ENCODE measurements around the gene TNRC6C. TPM values are rescaled to one million over a fixed set of nuclear protein-coding genes. Genes with fewer than 3 reads are reported as not detected.

TNRC6C gene
- total and polyA plus RNA-seq, 5 donors, result 8.6 to 32.8 (median 24.4) TPM

- H3K27ac ChIP-seq (ENCODE audit: low read length), result no peak overlapping the region
- intact Hi-C loops (cut with DNase I), result no loop called here
- ATAC-seq, result no peak
Measured at GRCh38 chr17:78141437-78142118, 183.1 kb downstream of the TNRC6C start.

GRCh38 chr17:78142119-78142861 is 183.8 kb downstream of the TNRC6C start:
- Histone ChIP-seq H3K27ac (ENCODE audit: low read length) (no peak overlapping the region), H3K4me3 (ENCODE audit: low read length) (no peak overlapping the region), H3K4me1 (ENCODE audit: control insufficient read depth, insufficient read depth, low read length) (peaks cover 15% of the 10 kb centered on the region), H3K9me3 (ENCODE audit: control insufficient read depth, low read length) (no peaks in the 10 kb centered on the region), H3K27me3 (ENCODE audit: control insufficient read depth, insufficient read depth) (no peaks in the 10 kb centered on the region)
- DNase-seq (no peak), ATAC-seq (no peak)
- intact Hi-C loops (cut with DNase I), result no loop called here
- WGBS, result 80% methylated on average over 16 of the region's 16 CpGs

More at GRCh38 chr17:78141437-78142118, 183.1 kb downstream of the TNRC6C start:
- WGBS, result 83% methylated on average over 20 of the region's 20 CpGs
- Histone ChIP-seq H3K27me3 (ENCODE audit: control insufficient read depth, insufficient read depth) (no peaks in the 10 kb centered on the region), H3K9me3 (ENCODE audit: control insufficient read depth, low read length) (no peaks in the 10 kb centered on the region), H3K4me3 (ENCODE audit: low read length) (no peak overlapping the region), H3K4me1 (ENCODE audit: control insufficient read depth, insufficient read depth, low read length) (peaks cover 15% of the 10 kb centered on the region)
- DNase-seq, result no peak

- intact Hi-C loops (cut with DNase I), result no loop called here
- H3K9me3 ChIP-seq (ENCODE audit: control insufficient read depth, low read length), result no peaks in the 10 kb centered on the region
- ATAC-seq (no peak), DNase-seq (no peak)
- H3K27ac ChIP-seq (ENCODE audit: low read length), result no peak overlapping the region
- no peaks in the 10 kb centered on the region for H3K27me3 ChIP-seq (ENCODE audit: control insufficient read depth, insufficient read depth)
- peaks cover 15% of the 10 kb centered on the region for H3K4me1 ChIP-seq (ENCODE audit: control insufficient read depth, insufficient read depth, low read length)
- H3K4me3 ChIP-seq (ENCODE audit: low read length), result no peak overlapping the region
- 90% methylated on average over 21 of the region's 21 CpGs for WGBS
Measured at GRCh38 chr17:78143214-78144146, 185.0 kb downstream of the TNRC6C start.

GRCh38 chr17:78144147-78144719 is 185.7 kb downstream of the TNRC6C start:
- 37% methylated on average over 11 of the region's 11 CpGs for WGBS
- Histone ChIP-seq H3K27ac (ENCODE audit: low read length) (peak overlapping the region; percentile 63), H3K27me3 (ENCODE audit: control insufficient read depth, insufficient read depth) (no peaks in the 10 kb centered on the region), H3K4me1 (ENCODE audit: control insufficient read depth, insufficient read depth, low read length) (peaks cover 15% of the 10 kb centered on the region), H3K9me3 (ENCODE audit: control insufficient read depth, low read length) (no peaks in the 10 kb centered on the region), H3K4me3 (ENCODE audit: low read length) (no peak overlapping the region)
- peak; percentile 88 to 96 (median 95) for DNase-seq
- intact Hi-C loops (cut with DNase I), result no loop called here
- ATAC-seq, result peak; percentile 63 to 76

GRCh38 chr17:78144736-78145641 is 186.5 kb downstream of the TNRC6C start:
- Histone ChIP-seq H3K4me1 (ENCODE audit: control insufficient read depth, insufficient read depth, low read length) (peaks cover 15% of the 10 kb centered on the region), H3K27me3 (ENCODE audit: control insufficient read depth, insufficient read depth) (no peaks in the 10 kb centered on the region), H3K9me3 (ENCODE audit: control insufficient read depth, low read length) (no peaks in the 10 kb centered on the region), H3K4me3 (ENCODE audit: low read length) (no peak overlapping the region), H3K27ac (ENCODE audit: low read length) (peak overlapping the region; percentile 63)
- intact Hi-C loops (cut with DNase I), result no loop called here
- ATAC-seq (peak; percentile 1 to 8), DNase-seq (peak; percentile 39 to 86 (median 80))
- 45% methylated on average over 18 of the region's 18 CpGs for WGBS

GRCh38 chr17:78146471-78146869 is 188.0 kb downstream of the TNRC6C start:
- no peak overlapping the region for H3K4me3 ChIP-seq (ENCODE audit: low read length)
- H3K4me1 ChIP-seq (ENCODE audit: control insufficient read depth, insufficient read depth, low read length), result peaks cover 17% of the 10 kb centered on the region
- ATAC-seq, result no peak
- H3K27me3 ChIP-seq (ENCODE audit: control insufficient read depth, insufficient read depth), result no peaks in the 10 kb centered on the region
- intact Hi-C loops (cut with DNase I), result no loop called here
- no peak for DNase-seq
- WGBS, result 96% methylated on average over 7 of the region's 7 CpGs
- no peaks in the 10 kb centered on the region for H3K9me3 ChIP-seq (ENCODE audit: control insufficient read depth, low read length)
- H3K27ac ChIP-seq (ENCODE audit: low read length), result no peak overlapping the region

- WGBS, result 92% methylated on average over 6 of the region's 6 CpGs
- intact Hi-C loops (cut with DNase I), result no loop called here
- no peak for ATAC-seq
- DNase-seq, result no peak
- Histone ChIP-seq H3K9me3 (ENCODE audit: control insufficient read depth, low read length) (no peaks in the 10 kb centered on the region), H3K27ac (ENCODE audit: low read length) (no peak overlapping the region), H3K4me1 (ENCODE audit: control insufficient read depth, insufficient read depth, low read length) (peaks cover 17% of the 10 kb centered on the region), H3K27me3 (ENCODE audit: control insufficient read depth, insufficient read depth) (no peaks in the 10 kb centered on the region), H3K4me3 (ENCODE audit: low read length) (no peak overlapping the region)
Measured at GRCh38 chr17:78146881-78147280, 188.4 kb downstream of the TNRC6C start.

GRCh38 chr17:78147315-78147998 is 189.0 kb downstream of the TNRC6C start:
- Histone ChIP-seq H3K4me1 (ENCODE audit: control insufficient read depth, insufficient read depth, low read length) (peaks cover 17% of the 10 kb centered on the region), H3K9me3 (ENCODE audit: control insufficient read depth, low read length) (no peaks in the 10 kb centered on the region), H3K4me3 (ENCODE audit: low read length) (no peak overlapping the region), H3K27ac (ENCODE audit: low read length) (no peak overlapping the region), H3K27me3 (ENCODE audit: control insufficient read depth, insufficient read depth) (no peaks in the 10 kb centered on the region)
- ATAC-seq, result no peak
- no peak for DNase-seq
- 80% methylated on average over 8 of the region's 8 CpGs for whole genome bisulfite sequencing
- intact Hi-C loops (cut with DNase I), result no loop called here

- H3K27me3 ChIP-seq (ENCODE audit: control insufficient read depth, insufficient read depth), result no peaks in the 10 kb centered on the region
- WGBS, result 78% methylated on average over 14 of the region's 14 CpGs
- H3K4me1 ChIP-seq (ENCODE audit: control insufficient read depth, insufficient read depth, low read length), result peaks cover 17% of the 10 kb centered on the region
- no peak for DNase-seq
- no peaks in the 10 kb centered on the region for H3K9me3 ChIP-seq (ENCODE audit: control insufficient read depth, low read length)
- ATAC-seq, result no peak
- intact Hi-C loops (cut with DNase I), result no loop called here
- H3K27ac ChIP-seq (ENCODE audit: low read length), result no peak overlapping the region
- H3K4me3 ChIP-seq (ENCODE audit: low read length), result no peak overlapping the region
Measured at GRCh38 chr17:78148286-78149016, 189.9 kb downstream of the TNRC6C start.

All from right cardiac atrium (tissue), 5 donors.